ENCODE results near the gene ELOVL1.

The ELOVL1 gene

GRCh38 chr1:43352881-43353280 lies 14.9 kb downstream of the ELOVL1 start:
- no peak for FAIRE-seq

DNA sequence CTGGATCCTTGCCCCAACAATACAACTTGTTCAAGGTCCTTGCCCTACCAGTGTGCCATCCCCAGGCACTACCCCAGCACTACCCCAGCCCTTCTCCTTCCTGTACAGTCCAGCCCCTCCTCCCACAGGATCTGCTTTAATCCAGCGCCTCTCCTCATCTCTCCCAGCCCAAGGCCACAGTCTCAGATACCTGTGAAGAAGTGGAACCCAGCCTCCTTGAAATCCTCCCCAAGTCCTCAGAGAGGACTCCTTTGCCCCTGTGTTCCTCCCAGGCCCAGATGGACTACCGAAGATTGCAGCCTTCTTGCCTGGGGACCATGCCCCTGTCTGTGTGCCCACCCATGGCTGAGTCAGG lies 15.5 kb downstream of the ELOVL1 start:
- no peak for FAIRE-seq

DNA sequence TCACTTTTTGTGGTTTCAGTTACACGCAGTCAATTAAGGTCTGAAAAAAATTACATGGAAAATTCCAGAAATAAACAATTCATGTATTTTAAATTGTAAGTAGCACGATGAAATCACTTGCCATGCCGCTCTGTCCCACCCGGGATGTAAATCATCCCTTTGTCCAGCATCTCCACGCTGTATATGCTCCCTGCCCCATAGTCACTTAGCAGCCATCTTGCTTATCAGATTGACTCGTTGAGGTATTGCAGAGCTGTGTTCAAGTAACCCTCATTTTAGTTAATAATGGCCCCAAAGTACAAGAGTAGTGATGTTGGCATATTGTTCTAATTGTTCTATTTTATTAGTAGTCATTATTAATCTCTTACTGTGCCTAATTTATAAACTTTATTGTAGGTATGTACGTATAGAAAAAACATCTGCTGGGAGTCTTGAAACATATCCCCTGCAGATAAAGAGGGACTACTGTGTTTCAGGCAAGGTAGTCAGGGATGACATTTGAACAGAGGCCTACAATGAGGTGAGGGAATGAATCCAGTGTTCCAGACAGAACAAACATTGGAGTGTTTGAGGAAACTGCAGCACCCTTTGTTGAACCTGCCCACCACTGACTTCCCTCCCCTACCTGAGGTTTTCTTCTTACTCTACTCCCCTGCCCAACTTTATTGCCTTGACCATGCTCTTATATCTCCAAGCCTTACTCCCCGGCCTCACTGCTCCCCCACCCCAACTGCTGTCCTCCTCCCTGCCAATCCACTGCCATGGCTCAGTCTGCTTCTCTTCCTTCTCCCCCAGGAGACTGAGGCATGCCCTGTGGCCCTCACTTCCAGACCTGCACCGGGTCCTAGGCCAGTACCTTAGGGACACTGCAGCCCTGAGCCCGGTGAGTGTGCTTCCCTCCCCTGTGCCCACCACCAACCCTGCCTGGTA lies 16.1 kb downstream of the ELOVL1 start:
- FAIRE-seq, result no peak

DNA sequence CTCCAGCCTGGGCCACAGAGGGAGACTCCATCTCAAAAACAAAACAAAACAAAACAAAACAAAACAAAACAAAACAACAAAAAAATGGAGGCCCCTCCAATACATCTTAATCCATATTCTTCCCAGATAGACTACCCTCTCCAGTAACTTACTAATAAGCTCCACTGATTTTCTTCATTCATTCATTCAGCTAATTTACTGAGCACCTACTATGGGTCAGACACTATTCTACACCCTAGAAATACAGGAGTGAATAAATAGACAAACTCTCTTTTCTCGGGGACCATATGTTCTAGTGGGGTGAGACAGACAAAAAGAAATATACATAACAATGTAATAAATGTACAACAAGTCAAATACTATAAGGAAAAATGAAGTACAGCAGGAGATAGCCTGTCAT lies 16.8 kb downstream of the ELOVL1 start:
- FAIRE-seq, result no peak

DNA sequence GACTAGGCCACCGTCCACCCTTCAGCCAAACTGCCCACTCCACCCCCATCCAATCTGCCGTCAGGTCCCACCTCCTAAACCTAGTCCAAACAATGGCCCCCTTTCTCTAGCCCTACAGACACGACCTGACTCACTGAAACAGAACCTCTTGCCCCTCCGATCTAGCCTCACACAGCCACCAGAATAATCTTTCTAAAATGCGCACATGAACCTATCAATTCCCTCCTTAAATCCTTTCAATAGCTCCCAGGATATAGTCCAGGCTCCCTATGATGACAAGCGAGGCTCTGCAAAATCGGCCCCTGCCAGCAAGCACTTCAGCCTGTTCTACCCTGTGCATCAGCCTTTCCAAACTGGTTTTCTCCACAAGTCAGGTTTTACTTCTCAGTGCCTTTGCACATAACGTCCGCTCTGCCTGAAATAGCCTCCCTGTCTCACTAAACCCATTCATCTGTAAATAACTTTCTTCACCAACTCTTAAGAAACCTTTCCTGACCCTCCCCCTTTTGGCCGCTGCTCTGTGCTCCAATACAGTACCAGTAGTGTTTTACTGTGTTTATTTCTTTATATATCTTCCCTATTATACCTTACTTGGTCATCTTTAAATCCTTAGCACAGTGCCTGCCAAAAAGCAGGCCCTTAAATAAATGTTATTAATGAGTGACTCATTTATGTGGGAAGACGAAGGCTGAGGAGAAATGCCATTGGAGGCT lies 18.1 kb downstream of the ELOVL1 start:
- no peak for FAIRE-seq

DNA sequence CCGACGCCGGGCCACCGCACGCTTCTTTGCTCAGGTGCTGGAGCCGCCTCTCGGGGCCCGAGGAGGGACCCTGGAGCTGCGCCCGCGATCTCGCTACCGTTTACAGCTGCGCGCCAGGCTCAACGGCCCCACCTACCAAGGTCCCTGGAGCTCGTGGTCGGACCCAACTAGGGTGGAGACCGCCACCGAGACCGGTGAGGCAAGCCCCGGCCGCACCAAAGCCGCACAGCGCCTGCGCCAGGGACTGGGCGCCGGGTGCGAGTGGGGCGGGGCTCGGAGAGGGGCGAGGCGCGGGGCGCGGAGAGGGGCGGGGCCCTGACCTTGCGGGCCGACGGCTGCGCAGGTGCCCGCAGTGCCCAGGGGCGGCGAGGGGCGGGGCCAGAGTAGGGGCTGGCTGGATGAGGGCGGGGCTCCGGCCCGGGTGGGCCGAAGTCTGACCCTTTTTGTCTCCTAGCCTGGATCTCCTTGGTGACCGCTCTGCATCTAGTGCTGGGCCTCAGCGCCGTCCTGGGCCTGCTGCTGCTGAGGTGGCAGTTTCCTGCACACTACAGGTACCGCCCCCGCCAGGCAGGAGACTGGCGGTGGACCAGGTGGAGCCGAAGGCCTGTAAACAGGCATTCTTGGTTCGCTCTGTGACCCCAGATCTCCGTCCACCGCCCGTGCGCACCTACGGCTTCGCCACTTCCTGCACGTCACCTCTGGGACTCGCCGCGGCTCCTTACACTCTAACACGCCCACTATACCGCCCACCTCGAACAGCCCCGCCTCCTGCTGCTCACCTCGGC lies 18.8 kb downstream of the ELOVL1 start:
- FAIRE-seq, result no peak

DNA sequence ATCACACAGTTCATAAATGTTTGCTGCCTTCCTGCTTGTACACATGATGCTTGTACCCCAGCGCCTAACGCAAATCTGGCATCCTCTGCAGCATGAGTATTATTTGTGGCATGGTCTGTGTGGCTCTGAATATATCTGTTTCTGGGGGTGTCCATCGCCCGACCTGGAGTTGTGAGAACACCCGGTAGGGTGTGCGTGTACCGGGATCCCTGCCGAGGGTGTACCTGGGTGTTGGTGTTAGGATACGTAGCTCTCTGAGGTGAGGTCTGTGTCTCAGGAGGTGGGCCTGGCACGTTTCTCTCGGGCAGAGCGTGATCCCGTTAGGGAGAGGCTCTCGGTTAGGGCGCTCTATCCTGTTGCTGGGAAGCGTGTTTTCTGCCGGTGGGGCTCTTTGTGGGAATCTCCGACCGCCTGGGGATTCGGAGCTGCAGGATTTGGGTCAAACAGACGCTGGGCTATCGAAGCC lies 19.4 kb downstream of the ELOVL1 start:
- no peak for FAIRE-seq

GRCh38 chr1:43346636-43347035 lies 21.2 kb downstream of the ELOVL1 start:
- no peak for FAIRE-seq

DNA sequence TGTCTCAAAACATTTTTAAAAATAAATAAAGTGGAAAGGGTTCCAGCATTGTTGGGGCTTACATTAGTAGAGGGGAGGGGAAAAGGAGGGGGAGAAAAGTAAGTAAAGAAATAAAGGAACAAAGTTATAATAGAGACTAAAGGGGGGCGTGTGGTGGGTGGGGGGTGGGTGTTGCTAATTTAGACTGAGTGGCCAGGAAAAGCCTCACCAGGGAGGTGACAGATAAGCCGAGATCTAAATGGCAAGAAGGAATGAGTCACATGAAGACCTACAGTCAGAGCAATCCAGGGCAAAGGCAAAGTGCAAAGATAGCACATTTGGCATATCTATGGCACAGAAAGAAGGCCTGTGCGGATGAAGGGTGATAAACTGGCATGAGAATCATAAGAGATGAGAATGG lies 22.7 kb downstream of the ELOVL1 start:
- FAIRE-seq, result no peak

- no peak for FAIRE-seq
These were observed 23.5 kb downstream of the ELOVL1 start for GRCh38 chr1:43344267-43344850.

GRCh38 chr1:43340559-43340958 lies 27.3 kb downstream of the ELOVL1 start:
- no peak for FAIRE-seq

DNA sequence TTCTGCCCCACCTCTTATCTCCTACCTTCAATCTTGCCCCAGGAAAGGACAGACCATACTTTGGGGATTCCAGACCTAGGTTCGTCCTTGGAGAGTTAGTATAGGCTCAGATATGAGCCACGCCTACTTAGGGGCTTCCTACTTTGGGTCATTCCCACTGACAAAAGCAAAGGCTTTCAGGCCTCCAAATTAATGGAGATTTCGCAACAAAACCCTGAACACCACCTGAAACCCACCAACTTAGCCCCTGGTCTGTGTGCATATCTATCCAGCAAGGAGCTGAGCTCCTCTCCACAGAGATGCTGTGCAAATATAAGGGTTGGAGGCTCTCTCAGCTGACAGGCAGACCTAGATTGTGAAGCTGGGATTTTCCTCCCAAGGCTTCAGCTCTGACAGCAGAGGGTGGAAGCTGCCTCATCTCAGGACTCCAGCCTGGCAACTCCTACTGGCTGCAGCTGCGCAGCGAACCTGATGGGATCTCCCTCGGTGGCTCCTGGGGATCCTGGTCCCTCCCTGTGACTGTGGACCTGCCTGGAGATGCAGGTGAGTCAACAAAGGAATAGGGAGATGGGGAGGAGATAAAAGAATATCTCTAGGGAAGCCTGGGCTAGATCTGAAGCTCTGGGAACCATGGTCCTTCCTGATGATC lies 28.1 kb downstream of the ELOVL1 start:
- no peak for FAIRE-seq

DNA sequence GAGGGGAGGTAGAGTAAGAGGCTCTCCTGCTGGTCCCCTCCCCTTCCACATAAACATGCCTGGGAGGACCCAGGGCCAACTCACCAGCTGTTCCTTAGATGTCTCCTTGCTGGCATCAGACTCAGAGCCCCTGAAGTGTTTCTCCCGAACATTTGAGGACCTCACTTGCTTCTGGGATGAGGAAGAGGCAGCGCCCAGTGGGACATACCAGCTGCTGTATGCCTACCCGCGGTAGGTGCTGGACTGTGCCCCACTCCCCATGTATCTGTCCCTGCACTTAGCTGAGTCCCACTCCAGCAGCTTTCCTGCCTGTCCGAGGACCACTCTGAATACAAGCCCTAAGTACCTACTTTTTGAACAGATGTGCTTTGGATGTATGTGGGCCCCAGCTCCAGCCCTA lies 29.8 kb downstream of the ELOVL1 start:
- FAIRE-seq, result no peak

- no peak for FAIRE-seq
These were observed 30.2 kb downstream of the ELOVL1 start, which contains the start of gene MPL for GRCh38 chr1:43337588-43337987. Gene MPL, plus strand, starts transcription at chr1:43337818. Its CDS starts 31 bp downstream, at chr1:43337849.

GRCh38 chr1:43334453-43335205 lies 33.2 kb downstream of the ELOVL1 start:
- no peak for FAIRE-seq

DNA sequence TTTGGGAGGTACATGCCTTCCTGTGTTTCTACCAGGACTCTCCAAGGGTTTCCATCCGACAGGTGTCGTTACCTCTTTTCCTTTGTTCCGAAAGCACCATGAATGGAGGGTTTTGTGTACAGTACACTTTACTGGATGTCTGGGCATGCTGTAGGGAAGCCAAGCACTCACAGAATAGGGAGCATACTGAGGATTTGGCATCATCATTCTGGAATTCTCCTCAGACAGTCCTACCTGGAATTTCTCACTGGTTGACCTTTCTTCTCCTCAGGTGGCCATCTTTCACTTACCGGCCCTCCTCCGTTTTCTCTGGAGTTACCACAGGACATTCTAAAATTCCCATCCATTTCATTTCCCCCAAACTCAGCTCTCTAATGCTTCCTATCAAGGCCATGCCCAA lies 36.1 kb downstream of the ELOVL1 start:
- FAIRE-seq, result no peak

DNA sequence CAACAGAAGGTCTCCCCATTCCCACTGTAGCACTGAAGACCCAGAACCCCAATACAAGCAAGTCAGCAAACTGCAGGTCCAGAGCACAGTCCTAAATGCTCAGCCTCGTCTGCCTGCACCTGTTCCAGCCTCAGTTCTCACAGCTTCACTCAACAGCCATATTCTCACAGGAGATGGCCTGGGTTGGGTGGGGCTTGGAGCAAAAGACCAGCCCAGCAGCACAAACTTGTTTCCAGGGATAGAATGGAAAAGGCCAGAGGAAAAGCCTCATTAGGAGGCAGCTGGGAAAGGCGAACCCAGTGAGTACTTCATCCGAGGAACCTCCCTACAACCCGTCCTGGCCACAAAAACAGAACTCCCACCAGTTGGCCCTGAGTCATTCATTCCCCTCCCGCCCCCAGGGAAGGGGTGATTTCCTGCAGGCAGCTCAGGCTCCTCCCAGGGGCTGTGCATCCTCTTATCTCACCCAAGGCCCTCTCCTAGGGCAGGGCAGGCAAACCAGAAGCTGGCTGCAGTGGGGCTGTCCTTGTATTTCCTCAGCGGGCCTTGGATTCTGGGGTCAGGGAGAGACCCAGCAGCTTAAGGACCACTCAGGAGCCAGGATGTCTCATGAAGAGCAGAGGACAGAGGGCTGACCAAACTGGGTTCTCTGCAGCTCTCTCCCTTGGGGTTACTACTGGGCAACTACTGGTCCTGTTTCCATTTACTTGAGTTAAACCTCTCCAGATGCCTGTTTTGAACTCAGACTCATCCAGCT lies 37.6 kb downstream of the ELOVL1 start:
- no peak for FAIRE-seq

DNA sequence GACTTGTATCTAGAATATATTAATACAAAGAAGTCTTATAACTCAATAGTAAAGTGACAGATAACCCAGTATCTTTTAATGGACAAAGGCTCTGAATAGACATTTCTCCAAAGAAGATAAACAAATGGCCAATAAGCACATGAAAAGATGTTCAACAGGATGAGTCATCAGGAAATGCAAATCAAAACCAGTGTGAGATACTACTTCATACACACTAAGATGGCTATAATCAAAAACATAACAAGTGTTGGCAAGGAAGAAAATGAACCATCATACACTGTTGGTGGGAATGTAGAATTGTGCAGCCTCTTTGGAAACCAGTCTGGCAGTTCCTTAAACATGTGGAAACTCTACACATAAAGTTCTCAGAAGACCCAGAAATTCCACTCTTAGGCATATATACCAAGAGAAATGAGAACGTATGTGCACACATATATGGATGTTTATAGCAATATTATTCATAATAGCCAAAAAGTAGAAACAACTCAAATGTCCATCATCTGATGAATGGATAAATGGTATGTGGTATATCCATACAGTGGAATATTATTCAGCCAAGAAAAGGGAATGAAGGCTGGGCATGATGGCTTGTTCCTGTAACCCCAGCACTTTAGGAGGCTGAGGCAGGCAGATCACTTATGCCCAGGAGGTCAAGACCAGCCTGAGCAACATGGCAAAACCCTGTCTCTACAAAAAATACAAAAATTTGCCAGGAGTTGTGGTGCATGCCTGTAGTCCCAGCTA lies 40.1 kb downstream of the ELOVL1 start:
- no peak for FAIRE-seq

GRCh38 chr1:43325381-43325780 lies 42.4 kb downstream of the ELOVL1 start:
- FAIRE-seq, result no peak

DNA sequence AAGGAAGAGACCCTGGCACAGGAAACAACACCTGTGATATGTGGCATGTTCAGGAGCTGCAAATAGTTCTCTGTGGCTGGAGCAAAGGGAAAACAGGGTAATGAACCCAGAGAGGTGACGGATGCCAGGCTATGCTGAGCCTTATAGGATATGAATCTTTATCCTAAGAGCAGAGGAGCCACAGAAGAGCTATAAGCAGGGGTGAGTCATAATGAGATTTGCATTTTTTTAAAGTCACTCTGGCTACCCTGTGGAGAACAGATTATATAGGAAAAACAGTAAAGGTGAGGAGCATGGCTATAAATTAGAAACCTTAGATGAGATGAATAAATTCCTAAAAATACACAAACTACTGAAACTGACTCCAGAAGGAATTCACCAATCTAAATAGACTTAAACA lies 43.0 kb downstream of the ELOVL1 start:
- no peak for FAIRE-seq
